ENCODE measurements around the gene CNTN5. TPM values are rescaled to one million over a fixed set of nuclear protein-coding genes. Genes with fewer than 3 reads are reported as not detected.

The CNTN5 gene
- total RNA-seq, 2 experiments from 2014 or later = not detected

- H3K9me3 Mint-ChIP-seq (ENCODE audit: insufficient read depth) = peaks cover 20% of the 10 kb centered on the region
- H3K27me3 Mint-ChIP-seq (ENCODE audit: low read depth) = no peaks in the 10 kb centered on the region
- POLR2A ChIA-PET = no interaction called here
- no peak for DNase-seq
- no peaks in the 10 kb centered on the region for H3K4me1 Mint-ChIP-seq (ENCODE audit: low read depth)
- no peak overlapping the region for H3K4me3 Mint-ChIP-seq
- no peaks in the 10 kb centered on the region for H3K36me3 Mint-ChIP-seq (ENCODE audit: low read depth)
- CTCF ChIA-PET = no interaction called here
- no peak overlapping the region for H3K27ac Mint-ChIP-seq
- ATAC-seq = no peak
These were observed 953.2 kb downstream of the CNTN5 start for GRCh38 chr11:99973993-99974392.

DNA sequence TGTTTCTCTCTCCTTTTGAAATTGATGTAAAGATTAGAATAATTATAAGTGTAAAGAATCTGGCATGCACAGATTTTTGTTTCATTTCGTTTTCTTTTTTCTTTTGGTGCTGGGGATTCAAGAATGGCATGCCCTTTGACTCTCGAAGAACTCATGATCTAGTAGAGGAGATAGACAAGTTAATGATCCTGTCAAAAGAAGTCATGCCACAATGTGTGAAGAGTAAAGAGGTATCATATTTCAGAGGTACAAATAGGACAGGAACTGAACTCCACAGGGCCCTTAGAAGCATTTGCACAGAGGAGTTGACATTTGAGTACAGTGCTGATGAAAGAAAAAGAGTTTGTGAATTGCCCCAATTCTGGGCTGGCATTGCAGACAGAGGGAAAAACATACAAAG is 958.3 kb downstream of the CNTN5 start:
- no peaks in the 10 kb centered on the region for H3K36me3 Mint-ChIP-seq (ENCODE audit: low read depth)
- no peaks in the 10 kb centered on the region for H3K4me1 Mint-ChIP-seq (ENCODE audit: low read depth)
- no peaks in the 10 kb centered on the region for H3K27me3 Mint-ChIP-seq (ENCODE audit: low read depth)
- H3K4me3 Mint-ChIP-seq = no peak overlapping the region
- no peak for ATAC-seq
- peaks cover 8% of the 10 kb centered on the region for H3K9me3 Mint-ChIP-seq (ENCODE audit: insufficient read depth)
- H3K27ac Mint-ChIP-seq = no peak overlapping the region
- no peak for DNase-seq
- POLR2A ChIA-PET = no interaction called here
- CTCF ChIA-PET = no interaction called here

GRCh38 chr11:99987821-99988470 is 967.2 kb downstream of the CNTN5 start:
- Mint-ChIP-seq H3K9me3 (ENCODE audit: insufficient read depth) (peaks cover 15% of the 10 kb centered on the region), H3K4me1 (ENCODE audit: low read depth) (no peaks in the 10 kb centered on the region), H3K36me3 (ENCODE audit: low read depth) (no peaks in the 10 kb centered on the region), H3K27me3 (ENCODE audit: low read depth) (no peaks in the 10 kb centered on the region), H3K4me3 (no peak overlapping the region), H3K27ac (no peak overlapping the region)
- POLR2A ChIA-PET = no interaction called here
- CTCF ChIA-PET = no interaction called here
- no peak for DNase-seq
- no peak for ATAC-seq

- H3K9me3 Mint-ChIP-seq (ENCODE audit: insufficient read depth) = peaks cover 17% of the 10 kb centered on the region
- H3K36me3 Mint-ChIP-seq (ENCODE audit: low read depth) = no peaks in the 10 kb centered on the region
- H3K27me3 Mint-ChIP-seq (ENCODE audit: low read depth) = no peaks in the 10 kb centered on the region
- ATAC-seq (no peak), DNase-seq (no peak)
- ChIA-PET POLR2A (no interaction called here), CTCF (no interaction called here)
- H3K4me1 Mint-ChIP-seq (ENCODE audit: low read depth) = no peaks in the 10 kb centered on the region
- no peak overlapping the region for H3K27ac Mint-ChIP-seq
- no peak overlapping the region for H3K4me3 Mint-ChIP-seq
These were observed 967.7 kb downstream of the CNTN5 start for GRCh38 chr11:99988471-99988837.

DNA sequence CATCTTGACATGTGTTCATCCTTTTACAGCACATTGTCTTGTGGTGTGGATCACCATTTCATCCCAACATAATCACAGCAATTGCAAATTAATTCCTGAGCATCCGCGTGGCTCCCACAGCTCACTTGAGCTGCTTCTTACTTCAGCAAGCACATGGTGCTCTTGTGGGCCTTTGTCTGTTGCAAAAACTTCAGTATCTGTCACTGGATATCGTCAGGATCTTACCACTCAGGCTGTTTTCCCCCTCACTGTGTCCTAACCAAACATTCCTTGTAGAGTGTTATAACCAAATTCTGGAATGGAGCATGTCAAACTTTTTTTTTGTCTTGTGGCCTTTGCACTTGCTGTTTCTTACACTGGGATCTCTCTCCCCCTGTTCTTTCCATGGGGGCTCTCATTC is 983.2 kb downstream of the CNTN5 start:
- peaks cover 6% of the 10 kb centered on the region for H3K9me3 Mint-ChIP-seq (ENCODE audit: insufficient read depth)
- ATAC-seq (no peak), DNase-seq (no peak)
- H3K36me3 Mint-ChIP-seq (ENCODE audit: low read depth) = no peaks in the 10 kb centered on the region
- ChIA-PET POLR2A (no interaction called here), CTCF (no interaction called here)
- H3K27me3 Mint-ChIP-seq (ENCODE audit: low read depth) = no peaks in the 10 kb centered on the region
- H3K27ac Mint-ChIP-seq = no peak overlapping the region
- no peaks in the 10 kb centered on the region for H3K4me1 Mint-ChIP-seq (ENCODE audit: low read depth)
- H3K4me3 Mint-ChIP-seq = no peak overlapping the region

DNA sequence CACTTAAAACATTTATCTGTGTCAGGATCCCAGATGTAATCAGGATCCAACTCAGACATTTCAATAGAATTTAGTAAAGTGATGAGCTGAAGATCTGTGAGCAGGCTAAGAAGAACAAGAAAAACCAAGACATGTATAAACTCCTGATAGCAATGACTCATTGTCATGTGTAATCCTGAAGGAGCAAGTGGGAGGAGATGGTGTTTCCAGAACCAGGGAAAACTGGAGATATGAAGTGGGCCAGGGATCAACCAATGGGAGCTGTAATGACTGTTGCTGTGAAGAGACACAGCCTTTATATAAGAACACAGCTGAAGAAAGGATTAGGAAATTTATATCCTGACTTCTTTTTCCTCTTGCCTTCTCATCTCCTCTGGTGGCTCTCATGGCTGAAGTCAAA is 983.8 kb downstream of the CNTN5 start:
- Mint-ChIP-seq H3K27ac (no peak overlapping the region), H3K27me3 (ENCODE audit: low read depth) (no peaks in the 10 kb centered on the region), H3K4me3 (no peak overlapping the region), H3K9me3 (ENCODE audit: insufficient read depth) (peaks cover 6% of the 10 kb centered on the region), H3K4me1 (ENCODE audit: low read depth) (no peaks in the 10 kb centered on the region), H3K36me3 (ENCODE audit: low read depth) (no peaks in the 10 kb centered on the region)
- ATAC-seq = no peak
- ChIA-PET CTCF (no interaction called here), POLR2A (no interaction called here)
- DNase-seq = no peak

DNA sequence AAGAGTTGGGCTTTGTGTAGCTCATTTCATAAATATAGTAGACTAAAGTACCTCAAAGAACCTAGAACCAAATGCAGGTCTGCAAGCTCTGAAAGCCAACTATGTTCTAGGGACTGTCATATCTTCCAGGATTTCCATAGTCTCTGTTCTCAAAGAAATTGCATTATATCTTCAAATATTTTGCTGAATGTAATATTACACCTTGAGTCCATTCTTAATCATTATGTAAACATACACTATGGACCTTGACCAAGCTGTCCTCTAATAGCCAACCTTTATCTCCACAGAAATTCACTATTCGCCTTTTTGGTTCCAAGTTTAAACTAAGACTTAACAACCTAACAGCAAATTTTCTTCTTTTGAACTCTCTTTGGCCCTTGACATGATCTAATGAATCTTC is 987.7 kb downstream of the CNTN5 start:
- Mint-ChIP-seq H3K36me3 (ENCODE audit: low read depth) (no peaks in the 10 kb centered on the region), H3K4me1 (ENCODE audit: low read depth) (no peaks in the 10 kb centered on the region), H3K9me3 (ENCODE audit: insufficient read depth) (peaks cover under 1% of the 10 kb centered on the region), H3K27ac (no peak overlapping the region), H3K27me3 (ENCODE audit: low read depth) (no peaks in the 10 kb centered on the region), H3K4me3 (no peak overlapping the region)
- DNase-seq (no peak), ATAC-seq (no peak)
- CTCF ChIA-PET = interaction anchor here (0.7 kb wide), 1 partner anchor 254 kb away, joined by 3 read pairs; no protein-coding TSS in a partner anchor
- POLR2A ChIA-PET = no interaction called here

DNA sequence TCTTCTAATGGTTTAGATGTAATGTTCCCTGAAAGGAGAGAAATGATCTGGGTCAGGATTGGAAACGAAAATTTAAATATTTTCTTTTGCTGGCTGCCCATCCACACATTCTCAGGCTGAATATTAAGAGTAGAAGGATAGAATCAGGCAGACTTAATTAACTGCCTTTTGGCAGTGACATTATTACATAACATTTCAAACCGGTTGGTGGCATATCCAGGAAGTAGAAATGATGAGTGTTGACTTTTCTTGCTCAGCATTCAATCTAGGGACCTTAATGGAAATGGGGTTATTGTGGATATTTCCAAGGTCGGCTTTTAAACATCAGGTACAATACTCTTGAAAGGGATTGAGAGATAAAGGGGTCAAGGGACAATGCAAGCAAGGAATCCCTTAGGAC is 989.0 kb downstream of the CNTN5 start:
- H3K4me1 Mint-ChIP-seq (ENCODE audit: low read depth) = no peaks in the 10 kb centered on the region
- CTCF ChIA-PET = no interaction called here
- POLR2A ChIA-PET = no interaction called here
- H3K36me3 Mint-ChIP-seq (ENCODE audit: low read depth) = no peaks in the 10 kb centered on the region
- peaks cover 5% of the 10 kb centered on the region for H3K9me3 Mint-ChIP-seq (ENCODE audit: insufficient read depth)
- ATAC-seq = no peak
- H3K4me3 Mint-ChIP-seq = no peak overlapping the region
- no peak for DNase-seq
- H3K27ac Mint-ChIP-seq = no peak overlapping the region
- no peaks in the 10 kb centered on the region for H3K27me3 Mint-ChIP-seq (ENCODE audit: low read depth)

- Mint-ChIP-seq H3K4me1 (ENCODE audit: low read depth) (no peaks in the 10 kb centered on the region), H3K27me3 (ENCODE audit: low read depth) (no peaks in the 10 kb centered on the region)
- no peak for ATAC-seq
These were observed 989.6 kb downstream of the CNTN5 start for GRCh38 chr11:100010393-100010792.

DNA sequence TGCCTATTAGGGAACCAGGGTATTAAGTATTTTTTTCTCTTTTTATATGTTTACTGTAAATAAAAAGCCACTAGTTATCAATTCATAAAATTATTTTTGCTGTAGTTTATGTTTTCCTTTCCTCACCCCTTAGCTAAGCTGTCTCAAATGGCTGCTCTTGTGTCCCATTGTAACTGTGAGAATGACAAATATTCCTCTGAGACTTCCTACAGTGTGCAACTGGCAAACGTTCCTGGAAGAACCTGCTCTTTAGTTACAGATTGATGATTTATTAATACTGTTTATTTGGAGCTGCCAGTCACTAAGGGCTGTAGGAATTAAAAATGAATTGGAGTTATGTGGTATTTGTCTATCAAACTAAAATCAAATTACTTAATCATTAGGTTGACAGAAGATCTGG is 990.9 kb downstream of the CNTN5 start:
- POLR2A ChIA-PET = no interaction called here
- peaks cover 5% of the 10 kb centered on the region for H3K9me3 Mint-ChIP-seq (ENCODE audit: insufficient read depth)
- ATAC-seq (no peak), DNase-seq (no peak)
- H3K27ac Mint-ChIP-seq = no peak overlapping the region
- H3K36me3 Mint-ChIP-seq (ENCODE audit: low read depth) = no peaks in the 10 kb centered on the region
- no peaks in the 10 kb centered on the region for H3K4me1 Mint-ChIP-seq (ENCODE audit: low read depth)
- CTCF ChIA-PET = no interaction called here
- no peaks in the 10 kb centered on the region for H3K27me3 Mint-ChIP-seq (ENCODE audit: low read depth)
- H3K4me3 Mint-ChIP-seq = no peak overlapping the region

More at GRCh38 chr11:100010393-100010792, 989.6 kb downstream of the CNTN5 start:
- no peak overlapping the region for H3K4me3 Mint-ChIP-seq
- POLR2A ChIA-PET = no interaction called here
- H3K36me3 Mint-ChIP-seq (ENCODE audit: low read depth) = no peaks in the 10 kb centered on the region
- no peak overlapping the region for H3K27ac Mint-ChIP-seq
- CTCF ChIA-PET = interaction anchor here (0.6 kb wide), 1 partner anchor 39 kb away, joined by 3 read pairs; no protein-coding TSS in a partner anchor
- DNase-seq = no peak
- peaks cover 5% of the 10 kb centered on the region for H3K9me3 Mint-ChIP-seq (ENCODE audit: insufficient read depth)

DNA sequence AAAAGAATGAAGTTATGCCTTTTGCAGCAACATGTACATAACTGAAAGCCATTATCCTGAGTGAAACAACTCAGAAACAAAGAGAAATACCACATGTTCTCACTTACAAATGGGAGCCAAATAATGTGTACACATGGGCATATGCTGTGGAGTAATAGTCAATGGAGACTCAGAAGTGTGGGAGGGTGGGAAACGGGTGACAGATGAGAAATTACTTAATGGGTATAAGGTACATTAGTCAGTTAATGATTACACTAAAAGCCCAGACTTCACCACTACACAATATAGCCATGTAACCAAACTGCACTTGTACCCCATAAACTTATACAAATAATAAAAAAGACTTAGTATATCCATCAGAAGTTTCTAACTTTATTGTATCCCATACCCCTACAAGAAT is 992.3 kb downstream of the CNTN5 start:
- ATAC-seq = no peak
- Mint-ChIP-seq H3K36me3 (ENCODE audit: low read depth) (no peaks in the 10 kb centered on the region), H3K4me3 (no peak overlapping the region), H3K4me1 (ENCODE audit: low read depth) (no peaks in the 10 kb centered on the region), H3K27me3 (ENCODE audit: low read depth) (no peaks in the 10 kb centered on the region), H3K9me3 (ENCODE audit: insufficient read depth) (peaks cover 5% of the 10 kb centered on the region), H3K27ac (no peak overlapping the region)
- no peak for DNase-seq
- CTCF ChIA-PET = no interaction called here
- POLR2A ChIA-PET = no interaction called here

DNA sequence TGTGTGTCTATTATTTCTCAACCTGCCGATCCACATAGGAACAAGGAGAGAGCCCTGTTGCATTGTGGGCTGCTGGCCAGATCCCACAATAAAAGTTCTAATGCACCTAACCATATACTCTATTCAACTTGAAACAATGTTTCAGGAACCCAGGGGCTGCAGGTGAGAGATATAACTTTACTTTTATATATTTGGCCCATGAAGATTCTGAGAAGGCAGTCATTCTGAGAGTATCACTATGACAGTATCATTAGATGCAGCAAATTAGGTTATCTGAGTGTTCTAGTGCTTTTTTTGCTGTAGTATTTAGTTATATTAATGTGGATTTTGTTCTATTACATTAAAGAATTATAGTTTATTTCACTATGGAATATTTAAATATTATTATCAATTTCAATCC is 1011.2 kb downstream of the CNTN5 start:
- no peak for DNase-seq
- Mint-ChIP-seq H3K27ac (no peak overlapping the region), H3K36me3 (ENCODE audit: low read depth) (no peaks in the 10 kb centered on the region), H3K27me3 (ENCODE audit: low read depth) (no peaks in the 10 kb centered on the region), H3K9me3 (ENCODE audit: insufficient read depth) (peaks cover 17% of the 10 kb centered on the region), H3K4me3 (no peak overlapping the region), H3K4me1 (ENCODE audit: low read depth) (no peaks in the 10 kb centered on the region)
- CTCF ChIA-PET = no interaction called here
- POLR2A ChIA-PET = no interaction called here
- ATAC-seq = no peak

DNA sequence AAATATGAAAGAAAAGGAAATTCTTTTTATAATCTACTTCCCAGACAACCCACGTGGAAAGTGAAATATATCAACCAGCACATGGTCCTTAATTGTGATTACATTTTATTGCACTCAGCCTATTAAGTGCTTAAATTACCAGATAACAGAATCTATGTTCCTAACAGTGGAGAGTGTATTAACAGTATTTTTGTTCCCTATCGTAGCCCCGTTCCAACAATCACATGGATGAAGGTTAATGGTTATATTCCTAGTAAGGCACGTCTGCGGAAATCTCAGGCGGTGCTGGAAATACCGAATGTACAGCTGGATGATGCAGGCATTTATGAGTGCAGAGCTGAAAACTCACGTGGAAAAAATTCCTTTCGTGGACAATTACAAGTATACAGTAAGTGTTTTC is 1040.3 kb downstream of the CNTN5 start:
- H3K27ac Mint-ChIP-seq = no peak overlapping the region
- DNase-seq (no peak), ATAC-seq (no peak)
- H3K4me3 Mint-ChIP-seq = no peak overlapping the region
- ChIA-PET POLR2A (no interaction called here), CTCF (no interaction called here)
- no peaks in the 10 kb centered on the region for H3K36me3 Mint-ChIP-seq (ENCODE audit: low read depth)
- peaks cover 16% of the 10 kb centered on the region for H3K9me3 Mint-ChIP-seq (ENCODE audit: insufficient read depth)
- H3K27me3 Mint-ChIP-seq (ENCODE audit: low read depth) = no peaks in the 10 kb centered on the region
- no peaks in the 10 kb centered on the region for H3K4me1 Mint-ChIP-seq (ENCODE audit: low read depth)

Data from activated CD8-positive, alpha-beta T cell treated with anti-CD3 and anti-CD28 coated beads, Interleukin-2, amount 10 ng/mL, durations not matched to agents 7 days and 5 days (primary cell).